K562 (cell line): ENCODE data around the gene MED29. TPM values are rescaled to one million over a fixed set of nuclear protein-coding genes. Genes with fewer than 3 reads are reported as not detected.

Source experiments
- ARID2 ChIP-seq: fragments of 450-650 bp; IDR thresholded peaks from 2 replicates; pipeline ENCODE4 v1.6.1; 2017; ENCODE audit warnings: antibody characterized with exemption, mild to moderate bottlenecking
- BCOR ChIP-seq: fragments of 450-650 bp; IDR thresholded peaks from 2 replicates; pipeline ENCODE4 v1.6.1; 2016
- BRD9 ChIP-seq: fragments of 450-650 bp; IDR thresholded peaks from 2 replicates; pipeline ENCODE4 v1.6.1; 2018; ENCODE audit warnings: low read depth; ENCODE audit not compliant: partially characterized antibody
- CAMTA2 ChIP-seq: fragments of 250-450 bp; sonication (Bioruptor Pico); conservative IDR thresholded peaks from 2 replicates; pipeline ENCODE4 v1.5.1; 2022
- DMBX1 ChIP-seq: fragments of 250-450 bp; sonication (Bioruptor Pico); IDR thresholded peaks from 2 replicates; pipeline ENCODE4 v1.8.0; 2022; ENCODE audit warnings: inconsistent platforms, mild to moderate bottlenecking, moderate library complexity, borderline replicate concordance
- EWSR1 ChIP-seq: fragments of 450-650 bp; IDR thresholded peaks from 2 replicates; pipeline ENCODE4 v1.6.1; 2018; ENCODE audit warnings: borderline replicate concordance, mild to moderate bottlenecking, low read depth, moderate library complexity; ENCODE audit not compliant: partially characterized antibody
- FOXK2 ChIP-seq, 2 experiments: fragments of 450-650 bp; IDR thresholded peaks in 1 of 2; conservative IDR thresholded peaks in 1 of 2; 2 replicates each; pipeline ENCODE4 v1.6.1; 2016; ENCODE audit warnings: low read depth in 2 of 2, mild to moderate bottlenecking in 1 of 2
- FUS ChIP-seq: fragments of 200-400 bp; formaldehyde crosslinking; optimal IDR thresholded peaks from 2 replicates; pipeline ENCODE3; 2017; ENCODE audit warnings: low read depth, low read length
- GATAD2A ChIP-seq: fragments of 450-650 bp; IDR thresholded peaks from 2 replicates; pipeline ENCODE4 v1.6.1; 2017
- GATAD2B ChIP-seq: fragments of 450-650 bp; IDR thresholded peaks from 2 replicates; pipeline ENCODE4 v1.6.1; 2017; ENCODE audit warnings: mild to moderate bottlenecking, borderline replicate concordance
- HDGF ChIP-seq: fragments of 450-650 bp; IDR thresholded peaks from 2 replicates; pipeline ENCODE4 v1.6.1; 2016
- KDM1A ChIP-seq, 2 experiments: fragments of 450-650 bp; IDR thresholded peaks; 2 replicates each; pipeline ENCODE4 v1.6.1; 2016; ENCODE audit warnings: mild to moderate bottlenecking in 2 of 2
- NELFE ChIP-seq: IDR thresholded peaks from 2 replicates; pipeline ENCODE4 v1.6.1; 2011; ENCODE audit warnings: mild to moderate bottlenecking; ENCODE audit not compliant: insufficient read depth, insufficient read length
- NUFIP1 ChIP-seq: fragments of 450-650 bp; IDR thresholded peaks from 2 replicates; pipeline ENCODE4 v1.6.1; 2018; ENCODE audit not compliant: partially characterized antibody
- PTRF ChIP-seq: fragments of 450-650 bp; IDR thresholded peaks from 2 replicates; pipeline ENCODE4 v1.6.1; 2016; ENCODE audit warnings: mild to moderate bottlenecking, missing genetic modification characterization, missing compliant biosample characterization
- RBM39 ChIP-seq: fragments of 200-400 bp; formaldehyde crosslinking; optimal IDR thresholded peaks from 2 replicates; pipeline ENCODE3; 2018; ENCODE audit warnings: low read depth, low read length
- STAT5B ChIP-seq: fragments of 250-450 bp; sonication (Bioruptor Pico); IDR thresholded peaks from 2 replicates; pipeline ENCODE4 v1.8.0; 2021; ENCODE audit warnings: mild to moderate bottlenecking, inconsistent platforms
- TBP ChIP-seq: optimal IDR thresholded peaks from 2 replicates; pipeline ENCODE3; 2011; ENCODE audit warnings: low read depth, low read length, improper control_type of control experiment
- TEAD1 ChIP-seq, 2 experiments: fragments of 450-650 bp in 1 of 2; sonication (generic) in 1 of 2; formaldehyde crosslinking; IDR thresholded peaks; 2 replicates each; pipeline versions ENCODE4 v1.4.0 to v1.8.0; 2020 to 2022; ENCODE audit warnings: mild to moderate bottlenecking in 2 of 2, missing genetic modification reagents in 1 of 2
- TRIM28 ChIP-seq: fragments of 450-650 bp; IDR thresholded peaks from 2 replicates; pipeline ENCODE4 v1.6.1; 2017
- ZFP1 ChIP-seq: fragments of 450-650 bp; formaldehyde crosslinking; IDR thresholded peaks from 2 replicates; pipeline ENCODE4 v1.4.0; 2020; ENCODE audit warnings: mild to moderate bottlenecking, mixed read lengths
- polyA plus RNA-seq, 8 experiments: library from polyadenylated mRNA; depleted of rRNA in 4 of 8; stranded (reverse) in 5 of 8; unstranded in 3 of 8; fragments of >200 nt; fragmentation: Nextera tagmentation in 2 of 8; fragmentation: Illumina TruSeq in 1 of 8; extraction: Ambion mirVana in 2 of 8; extraction: Trizol in 1 of 8; gene quantifications; 2 replicates each; pipeline versions ENCODE4 v1.2.1 to v1.2.3, GENCODE V29; 2011 to 2014; ENCODE audit warnings: inconsistent platforms in 1 of 8, missing spikeins in 1 of 8
- total RNA-seq, 7 experiments: library from RNA; depleted of rRNA in 6 of 7; stranded (reverse); fragments of >200 nt in 6 of 7; fragmentation: Illumina TruSeq in 2 of 7; extraction: Trizol in 2 of 7; gene quantifications; 2 replicates each; pipeline versions ENCODE4 v1.2.1 to v1.2.3, GENCODE V29; 2011 to 2021; ENCODE audit warnings: low replicate concordance in 1 of 7
- TF ChIP-seq, protein P1 (sequence below): fragments of 450-650 bp; IDR thresholded peaks from 2 replicates; pipeline ENCODE4 v1.6.1; 2017; ENCODE audit warnings: antibody characterized with exemption, mild to moderate bottlenecking
- TF ChIP-seq, protein P2 (sequence below): fragments of 250-450 bp; sonication (Bioruptor Pico); IDR thresholded peaks from 2 replicates; pipeline ENCODE4 v1.8.0; 2022; ENCODE audit warnings: moderate library complexity, mild to moderate bottlenecking, inconsistent platforms
- TF ChIP-seq, protein P3 (sequence below): sonication (generic); formaldehyde crosslinking; IDR thresholded peaks from 2 replicates; pipeline ENCODE4 v1.8.0; 2022; ENCODE audit warnings: mild to moderate bottlenecking, low read depth, missing genetic modification reagents

Gene MED29
- total and polyA plus RNA-seq, 9 of the 15 experiments (the other 6 are each of a cell fraction or from before 2014, with no cell fraction given), result 1.8 to 22.6 (median 12.4) TPM

DNA sequence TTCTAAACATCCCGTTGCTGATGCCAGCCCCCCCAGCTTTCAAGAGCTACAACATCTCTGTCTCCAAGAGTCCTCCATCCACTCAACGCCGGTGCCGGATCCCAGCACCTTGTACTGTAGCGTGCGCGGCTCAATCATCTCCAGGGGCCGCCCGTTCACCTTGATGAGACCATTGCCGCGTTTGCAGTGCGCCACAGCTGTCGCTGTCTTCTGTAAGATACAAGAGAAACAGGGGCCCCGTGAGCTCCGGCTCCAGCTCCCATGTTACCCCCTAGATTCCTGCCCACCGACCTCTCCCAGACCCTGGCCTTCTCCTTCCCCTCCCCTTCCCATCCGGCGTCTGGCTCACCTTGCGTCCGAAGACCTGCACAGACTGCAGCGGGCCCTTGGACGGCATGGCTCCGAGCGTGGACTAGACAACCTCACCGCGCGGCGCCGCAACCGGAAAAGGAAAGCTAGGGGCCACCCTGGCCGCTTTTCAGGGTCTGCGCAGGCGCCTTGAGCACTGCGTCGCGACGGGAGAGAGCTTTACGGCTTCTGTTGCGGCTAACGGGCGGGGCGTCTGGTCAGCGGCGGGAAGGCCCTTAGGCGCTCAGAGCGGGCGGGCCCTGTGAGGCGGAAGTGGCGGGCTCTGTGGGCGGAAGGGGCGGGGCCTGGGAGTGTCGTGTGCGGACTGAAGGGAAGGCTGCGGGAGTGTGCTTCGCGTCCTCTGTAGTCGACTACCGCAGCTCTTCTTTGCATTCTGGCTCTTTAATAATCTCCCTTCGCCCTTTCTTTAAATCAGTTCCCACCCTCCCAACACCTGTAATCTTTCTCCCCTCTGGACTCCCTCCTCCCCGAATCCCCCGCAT is 44.5 kb downstream of the MED29 start, which contains the start of gene RPS16 (continued):
- TF ChIP-seq DMBX1 (CRISPR knock-in tag), result no peak
- TF ChIP-seq GATAD2B, result no peak
- no peak for TF ChIP-seq PTRF
- TF ChIP-seq TEAD1 (CRISPR knock-in tag; IDR thresholded peaks at IDR 0.05), result no peak; a peak in 2 of 4 replicates
- no peak for TF ChIP-seq NUFIP1
- TF ChIP-seq TBP, result peak; percentile 98
- no peak for TF ChIP-seq EWSR1
- no peak for TF ChIP-seq GATAD2A
- TF ChIP-seq TRIM28, result no peak
- peak; percentile 78 for TF ChIP-seq NELFE
- TF ChIP-seq STAT5B, result no peak
- peak; percentile 29; the same call in 1 of the 2 replicates for TF ChIP-seq BCOR
- no peak for TF ChIP-seq ZFP1 (CRISPR knock-in tag)
- 0 out of 2 replicates have a peak, but pooled peaks have one; percentile 64 for TF ChIP-seq CAMTA2 (CRISPR knock-in tag)
- peak in 1 of 2 experiments; percentile 18; a peak in 1 of 4 replicates for TF ChIP-seq FOXK2 (conservative IDR thresholded peaks at IDR 0.05 in 1 of 2, IDR thresholded peaks at IDR 0.05 in 1 of 2; ENCODE audit: low read depth in 2 of 2)
- TF ChIP-seq, protein P1, sequence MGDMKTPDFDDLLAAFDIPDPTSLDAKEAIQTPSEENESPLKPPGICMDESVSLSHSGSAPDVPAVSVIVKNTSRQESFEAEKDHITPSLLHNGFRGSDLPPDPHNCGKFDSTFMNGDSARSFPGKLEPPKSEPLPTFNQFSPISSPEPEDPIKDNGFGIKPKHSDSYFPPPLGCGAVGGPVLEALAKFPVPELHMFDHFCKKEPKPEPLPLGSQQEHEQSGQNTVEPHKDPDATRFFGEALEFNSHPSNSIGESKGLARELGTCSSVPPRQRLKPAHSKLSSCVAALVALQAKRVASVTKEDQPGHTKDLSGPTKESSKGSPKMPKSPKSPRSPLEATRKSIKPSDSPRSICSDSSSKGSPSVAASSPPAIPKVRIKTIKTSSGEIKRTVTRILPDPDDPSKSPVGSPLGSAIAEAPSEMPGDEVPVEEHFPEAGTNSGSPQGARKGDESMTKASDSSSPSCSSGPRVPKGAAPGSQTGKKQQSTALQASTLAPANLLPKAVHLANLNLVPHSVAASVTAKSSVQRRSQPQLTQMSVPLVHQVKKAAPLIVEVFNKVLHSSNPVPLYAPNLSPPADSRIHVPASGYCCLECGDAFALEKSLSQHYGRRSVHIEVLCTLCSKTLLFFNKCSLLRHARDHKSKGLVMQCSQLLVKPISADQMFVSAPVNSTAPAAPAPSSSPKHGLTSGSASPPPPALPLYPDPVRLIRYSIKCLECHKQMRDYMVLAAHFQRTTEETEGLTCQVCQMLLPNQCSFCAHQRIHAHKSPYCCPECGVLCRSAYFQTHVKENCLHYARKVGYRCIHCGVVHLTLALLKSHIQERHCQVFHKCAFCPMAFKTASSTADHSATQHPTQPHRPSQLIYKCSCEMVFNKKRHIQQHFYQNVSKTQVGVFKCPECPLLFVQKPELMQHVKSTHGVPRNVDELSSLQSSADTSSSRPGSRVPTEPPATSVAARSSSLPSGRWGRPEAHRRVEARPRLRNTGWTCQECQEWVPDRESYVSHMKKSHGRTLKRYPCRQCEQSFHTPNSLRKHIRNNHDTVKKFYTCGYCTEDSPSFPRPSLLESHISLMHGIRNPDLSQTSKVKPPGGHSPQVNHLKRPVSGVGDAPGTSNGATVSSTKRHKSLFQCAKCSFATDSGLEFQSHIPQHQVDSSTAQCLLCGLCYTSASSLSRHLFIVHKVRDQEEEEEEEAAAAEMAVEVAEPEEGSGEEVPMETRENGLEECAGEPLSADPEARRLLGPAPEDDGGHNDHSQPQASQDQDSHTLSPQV, result no peak
- TF ChIP-seq HDGF, result no peak
- no peak for TF ChIP-seq ARID2
- TF ChIP-seq KDM1A (IDR thresholded peaks at IDR 0.05), result no peak
- TF ChIP-seq, protein P2, sequence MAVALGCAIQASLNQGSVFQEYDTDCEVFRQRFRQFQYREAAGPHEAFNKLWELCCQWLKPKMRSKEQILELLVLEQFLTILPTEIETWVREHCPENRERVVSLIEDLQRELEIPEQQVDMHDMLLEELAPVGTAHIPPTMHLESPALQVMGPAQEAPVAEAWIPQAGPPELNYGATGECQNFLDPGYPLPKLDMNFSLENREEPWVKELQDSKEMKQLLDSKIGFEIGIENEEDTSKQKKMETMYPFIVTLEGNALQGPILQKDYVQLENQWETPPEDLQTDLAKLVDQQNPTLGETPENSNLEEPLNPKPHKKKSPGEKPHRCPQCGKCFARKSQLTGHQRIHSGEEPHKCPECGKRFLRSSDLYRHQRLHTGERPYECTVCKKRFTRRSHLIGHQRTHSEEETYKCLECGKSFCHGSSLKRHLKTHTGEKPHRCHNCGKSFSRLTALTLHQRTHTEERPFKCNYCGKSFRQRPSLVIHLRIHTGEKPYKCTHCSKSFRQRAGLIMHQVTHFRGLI, result no peak
- TF ChIP-seq FUS, result no peak
- TF ChIP-seq, protein P3, sequence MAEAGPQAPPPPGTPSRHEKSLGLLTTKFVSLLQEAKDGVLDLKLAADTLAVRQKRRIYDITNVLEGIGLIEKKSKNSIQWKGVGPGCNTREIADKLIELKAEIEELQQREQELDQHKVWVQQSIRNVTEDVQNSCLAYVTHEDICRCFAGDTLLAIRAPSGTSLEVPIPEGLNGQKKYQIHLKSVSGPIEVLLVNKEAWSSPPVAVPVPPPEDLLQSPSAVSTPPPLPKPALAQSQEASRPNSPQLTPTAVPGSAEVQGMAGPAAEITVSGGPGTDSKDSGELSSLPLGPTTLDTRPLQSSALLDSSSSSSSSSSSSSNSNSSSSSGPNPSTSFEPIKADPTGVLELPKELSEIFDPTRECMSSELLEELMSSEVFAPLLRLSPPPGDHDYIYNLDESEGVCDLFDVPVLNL (CRISPR knock-in tag), result peak; percentile 74; the same call in 1 of the 2 replicates
- TF ChIP-seq RBM39, result no peak
- no peak for TF ChIP-seq BRD9
